Mammary epithelial cell (primary cell): ENCODE results near the gene VMO1.

Experiments used
- EZH2 ChIP-seq: IDR thresholded peaks from 2 replicates; pipeline ENCODE4 v1.6.1; 2012; ENCODE audit warnings: low read length, inconsistent platforms, borderline replicate concordance
- TF ChIP-seq, protein P1 (sequence below), 2 donors: IDR thresholded peaks in 1 of 2; conservative IDR thresholded peaks in 1 of 2; 2 replicates each; pipeline ENCODE4 v1.5.1; 2011 to 2012; ENCODE audit warnings: inconsistent platforms in 2 of 2, low read length in 2 of 2, mild to moderate bottlenecking in 2 of 2, control low read depth in 1 of 2, low read depth in 1 of 2; ENCODE audit not compliant: insufficient read depth in 1 of 2; ENCODE audit errors: extremely low read depth in 1 of 2

DNA sequence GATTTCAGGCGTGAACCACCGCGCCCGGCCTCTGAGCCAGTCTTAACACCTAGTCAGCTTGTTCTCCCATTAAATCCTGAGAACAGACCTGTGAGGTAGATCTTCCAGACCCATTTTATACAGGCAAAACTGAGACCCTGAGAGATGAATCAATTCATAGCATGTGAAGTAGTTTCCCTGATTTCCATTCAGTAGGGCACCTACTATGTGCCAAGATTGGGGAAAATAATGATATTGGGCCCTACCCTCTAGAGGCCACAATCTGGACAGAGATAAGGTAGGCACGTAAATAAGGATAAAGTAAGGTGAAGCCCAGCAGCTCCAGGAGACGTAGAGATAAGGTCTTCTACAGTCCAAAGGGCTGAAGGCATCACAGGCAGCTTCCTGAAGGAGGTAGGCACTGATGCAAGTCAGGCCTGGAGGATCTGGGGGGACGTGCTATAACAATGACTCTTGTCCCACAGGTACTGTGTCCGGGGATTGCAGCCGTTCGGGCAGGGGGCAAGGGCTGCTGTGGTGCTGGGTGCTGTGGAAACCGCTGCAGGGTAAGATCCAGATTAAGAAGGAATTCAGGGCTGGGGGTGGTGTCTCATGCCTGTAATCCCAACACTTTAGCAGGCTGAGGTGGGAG, 5.7 kb downstream of the VMO1 start:
- TF ChIP-seq, protein P1, sequence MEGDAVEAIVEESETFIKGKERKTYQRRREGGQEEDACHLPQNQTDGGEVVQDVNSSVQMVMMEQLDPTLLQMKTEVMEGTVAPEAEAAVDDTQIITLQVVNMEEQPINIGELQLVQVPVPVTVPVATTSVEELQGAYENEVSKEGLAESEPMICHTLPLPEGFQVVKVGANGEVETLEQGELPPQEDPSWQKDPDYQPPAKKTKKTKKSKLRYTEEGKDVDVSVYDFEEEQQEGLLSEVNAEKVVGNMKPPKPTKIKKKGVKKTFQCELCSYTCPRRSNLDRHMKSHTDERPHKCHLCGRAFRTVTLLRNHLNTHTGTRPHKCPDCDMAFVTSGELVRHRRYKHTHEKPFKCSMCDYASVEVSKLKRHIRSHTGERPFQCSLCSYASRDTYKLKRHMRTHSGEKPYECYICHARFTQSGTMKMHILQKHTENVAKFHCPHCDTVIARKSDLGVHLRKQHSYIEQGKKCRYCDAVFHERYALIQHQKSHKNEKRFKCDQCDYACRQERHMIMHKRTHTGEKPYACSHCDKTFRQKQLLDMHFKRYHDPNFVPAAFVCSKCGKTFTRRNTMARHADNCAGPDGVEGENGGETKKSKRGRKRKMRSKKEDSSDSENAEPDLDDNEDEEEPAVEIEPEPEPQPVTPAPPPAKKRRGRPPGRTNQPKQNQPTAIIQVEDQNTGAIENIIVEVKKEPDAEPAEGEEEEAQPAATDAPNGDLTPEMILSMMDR (conservative IDR thresholded peaks at IDR 0.05 in 1 of 2, IDR thresholded peaks at IDR 0.05 in 1 of 2; ENCODE audit: extremely low read depth in 1 of 2, insufficient read depth in 1 of 2, low read depth in 1 of 2, low read length in 2 of 2) = no peak
- no peak for TF ChIP-seq EZH2
